Measurements from ENCODE around the gene ITFG2. TPM values are rescaled to one million over a fixed set of nuclear protein-coding genes. Genes with fewer than 3 reads are reported as not detected.

The ITFG2 gene
- total and polyA plus RNA-seq, 12 donors = 10.4 to 30.3 (median 13.3) TPM

GRCh38 chr12:2803635-2804392, 8.7 kb upstream of the ITFG2 start:
- H3K27ac ChIP-seq = peak overlapping the region in 9 of 10 donors; percentile 6 to 66 (median 50)
- H3K4me1 ChIP-seq = peaks cover 0 to 50% (median 30%) of the 10 kb centered on the region in 9 donors
- H3K27me3 ChIP-seq = no peaks in the 10 kb centered on the region
- DNase-seq (no peak), ATAC-seq (peak in 1 of 8 donors; percentile 10)
- 78 to 81% methylated on average over 7 of the region's 7 CpGs for WGBS, 2 donors
- peaks cover 0 to 86% (median 50%) of the 10 kb centered on the region in 9 donors for H3K36me3 ChIP-seq
- no peaks in the 10 kb centered on the region for H3K9me3 ChIP-seq
- no peak for TF ChIP-seq CTCF (IDR thresholded peaks at IDR 0.05)
- intact Hi-C loops (cut with DNase I) = no loop called here
- H3K4me3 ChIP-seq = no peak overlapping the region

DNA sequence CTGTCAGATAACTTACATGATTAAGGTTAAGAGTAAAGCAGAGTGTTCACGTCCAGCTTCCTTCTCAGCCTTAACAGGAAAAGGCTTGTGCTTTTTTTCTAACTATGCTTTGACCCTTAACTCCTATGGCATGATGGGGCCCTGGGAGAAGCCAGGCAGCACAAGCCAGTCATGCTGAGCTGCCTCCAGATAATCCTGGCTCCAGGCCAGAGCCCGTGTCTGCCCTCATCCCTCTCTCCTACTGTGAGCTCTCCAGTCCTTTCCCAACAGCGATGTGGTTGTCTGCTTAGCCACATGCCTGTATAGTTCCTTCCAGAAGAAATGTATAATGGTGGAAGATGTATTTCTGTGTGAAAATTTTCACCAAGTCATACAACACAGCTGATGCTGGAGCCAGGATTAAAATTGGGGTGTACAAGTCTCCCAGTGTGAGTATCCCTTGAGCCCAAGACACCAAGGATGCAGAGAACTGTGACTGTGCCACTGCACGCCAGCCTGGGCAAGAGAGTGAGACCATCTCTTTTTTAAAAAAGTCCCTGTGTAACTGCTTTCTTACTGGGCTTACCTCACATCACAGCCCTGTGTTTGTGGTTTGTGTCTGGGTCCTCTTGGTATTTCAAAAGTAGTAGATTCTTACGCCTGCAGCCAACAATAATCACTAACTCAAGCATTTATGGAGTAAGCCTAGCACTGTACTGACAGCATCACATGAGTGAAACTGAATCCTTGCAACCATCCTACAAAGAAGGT, 7.9 kb upstream of the ITFG2 start:
- 46 to 52% methylated on average over 5 of the region's 5 CpGs for WGBS, 2 donors
- Histone ChIP-seq H3K36me3 (peaks cover 0 to 78% (median 44%) of the 10 kb centered on the region in 9 donors), H3K4me1 (peaks cover 0 to 46% (median 28%) of the 10 kb centered on the region in 9 donors), H3K4me3 (no peak overlapping the region), H3K27ac (peak overlapping the region in 9 of 10 donors; percentile 9 to 66 (median 50)), H3K9me3 (no peaks in the 10 kb centered on the region), H3K27me3 (no peaks in the 10 kb centered on the region)
- intact Hi-C loops (cut with DNase I) = no loop called here
- TF ChIP-seq CTCF (IDR thresholded peaks at IDR 0.05) = no peak
- ATAC-seq (peak; percentile 79 to 94 (median 88)), DNase-seq (peak; percentile 69 to 72)

DNA sequence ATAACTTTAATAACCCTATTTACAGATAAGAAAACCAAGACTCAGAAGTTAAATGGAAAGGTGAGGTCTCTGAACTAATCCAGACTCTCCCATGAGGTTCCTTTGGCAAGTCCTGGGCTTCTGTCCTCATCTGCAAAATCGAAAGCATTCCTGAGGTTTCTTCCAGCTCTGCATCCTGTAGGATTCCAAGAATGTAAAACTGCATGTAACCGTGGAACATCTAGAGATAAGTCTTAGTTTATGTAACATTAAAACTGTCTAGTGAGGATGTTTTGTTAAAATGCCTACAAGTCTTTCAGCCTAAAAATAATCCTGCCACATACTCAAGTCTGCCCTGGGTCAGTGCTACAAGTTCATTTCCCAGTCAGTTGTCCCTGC, 7.3 kb upstream of the ITFG2 start:
- ATAC-seq = no peak
- Histone ChIP-seq H3K4me1 (peaks cover 0 to 41% (median 22%) of the 10 kb centered on the region in 9 donors), H3K9me3 (no peaks in the 10 kb centered on the region), H3K4me3 (no peak overlapping the region), H3K27me3 (no peaks in the 10 kb centered on the region), H3K36me3 (peaks cover 0 to 73% (median 39%) of the 10 kb centered on the region in 9 donors), H3K27ac (peak overlapping the region in 6 of 10 donors; percentile 20 to 62 (median 36))
- TF ChIP-seq CTCF (IDR thresholded peaks at IDR 0.05) = no peak
- no peak for DNase-seq
- intact Hi-C loops (cut with DNase I) = no loop called here
- 42 to 47% methylated on average over 2 of the region's 2 CpGs for WGBS, 2 donors

- no peaks in the 10 kb centered on the region for H3K9me3 ChIP-seq
- ATAC-seq (no peak), DNase-seq (no peak)
- no peaks in the 10 kb centered on the region for H3K27me3 ChIP-seq
- TF ChIP-seq CTCF (IDR thresholded peaks at IDR 0.05) = no peak
- intact Hi-C loops (cut with DNase I) = no loop called here
- 92 to 93% methylated on average over 6 of the region's 6 CpGs for WGBS, 2 donors
- peaks cover 0 to 57% (median 28%) of the 10 kb centered on the region in 9 donors for H3K36me3 ChIP-seq
- H3K4me3 ChIP-seq = no peak overlapping the region
- H3K4me1 ChIP-seq = peaks cover 0 to 32% (median 23%) of the 10 kb centered on the region in 9 donors
- no peak overlapping the region for H3K27ac ChIP-seq
These were observed 5.8 kb upstream of the ITFG2 start for GRCh38 chr12:2806700-2807099.

All from heart right ventricle (tissue), 16 donors.